Aorta (tissue), 5 donors: ENCODE results near the gene METAP2. TPM values are rescaled to one million over a fixed set of nuclear protein-coding genes. Genes with fewer than 3 reads are reported as not detected.

Experiments
- ATAC-seq: fragments of 200-7000 bp; cut with Tn5 transposase; one replicate; pipeline ENCODE4 v1.9.1; 2022; ENCODE audit warnings: moderate library complexity; ENCODE audit not compliant: low FRiP score
- DNase-seq, 2 donors: peaks; one replicate each; pipeline ENCODE4 v3.0.0-alpha.2; 2020
- H3K27ac ChIP-seq, 2 donors: one replicate each; pipeline ENCODE4 v1.5.1; 2013; ENCODE audit warnings: low read length in 2 of 2, mild to moderate bottlenecking in 2 of 2, moderate library complexity in 2 of 2, control low read depth in 1 of 2, inconsistent platforms in 1 of 2, low read depth in 1 of 2
- H3K27me3 ChIP-seq, 2 donors: one replicate each; pipeline ENCODE4 v1.6.1; 2013; ENCODE audit warnings: control low read depth in 1 of 2, low read length in 1 of 2, mild to moderate bottlenecking in 1 of 2, moderate library complexity in 1 of 2; ENCODE audit not compliant: insufficient read depth in 2 of 2, control insufficient read depth in 1 of 2
- H3K36me3 ChIP-seq, 2 donors: one replicate each; pipeline ENCODE4 v1.6.1; 2013; ENCODE audit warnings: control low read depth in 1 of 2, low read length in 1 of 2, mild to moderate bottlenecking in 1 of 2; ENCODE audit not compliant: insufficient read depth in 2 of 2, control insufficient read depth in 1 of 2
- H3K4me1 ChIP-seq, 2 donors: one replicate each; pipeline ENCODE4 v1.6.1; 2013; ENCODE audit warnings: low read length in 2 of 2, control low read depth in 1 of 2, mild to moderate bottlenecking in 1 of 2, moderate library complexity in 1 of 2; ENCODE audit not compliant: insufficient read depth in 2 of 2, control insufficient read depth in 1 of 2
- H3K4me3 ChIP-seq, 2 donors: one replicate each; pipeline ENCODE4 v1.5.1; 2013; ENCODE audit warnings: low read length in 2 of 2, control low read depth in 1 of 2, mild to moderate bottlenecking in 1 of 2
- H3K9me3 ChIP-seq: one replicate; pipeline ENCODE4 v1.6.1; 2013; ENCODE audit warnings: mild to moderate bottlenecking, low read length; ENCODE audit not compliant: control insufficient read depth
- WGBS, 2 donors: extraction: QIAGEN DNeasy Blood & Tissue Kit; methylation state at CpG; one replicate each; pipeline ENCODE4 v1.1.7; 2013; 5-methylcytosine and 5-hydroxymethylcytosine counted together
- intact Hi-C, 2 donors: fragments of 100-400 bp; cut with DNase I; formaldehyde crosslinking; loops; one replicate each; pipeline versions ENCODE4 v1.14.2 to v1.15.0; 2022
- polyA plus RNA-seq, 2 donors: library from polyadenylated mRNA; stranded (reverse); fragments of 200-250 nt; gene quantifications; one replicate each; pipeline ENCODE4 v1.2.3, GENCODE V29; 2013
- total RNA-seq, 2 donors: library from RNA; stranded (reverse); fragmentation: NEBNext Ultra II Directional; extraction: Animal tissue kit (Norgen Biotek cat#: 25700); gene quantifications; one replicate each; pipeline ENCODE4 v1.2.1, GENCODE V29; 2021
- donor health status: healthy with polysubstance abuse.
- donor health status: Bipolar disorder and iron deficiency.
- donor health status: DM: no; HTN: no; CAD: no.
- donor health status: DM: no; HTN: no; CAD: no.
- donor health status: DM: yes; HTN: yes; CAD: no.

The METAP2 gene
- total and polyA plus RNA-seq, 4 donors = 55.7 to 106 (median 70.6) TPM

DNA sequence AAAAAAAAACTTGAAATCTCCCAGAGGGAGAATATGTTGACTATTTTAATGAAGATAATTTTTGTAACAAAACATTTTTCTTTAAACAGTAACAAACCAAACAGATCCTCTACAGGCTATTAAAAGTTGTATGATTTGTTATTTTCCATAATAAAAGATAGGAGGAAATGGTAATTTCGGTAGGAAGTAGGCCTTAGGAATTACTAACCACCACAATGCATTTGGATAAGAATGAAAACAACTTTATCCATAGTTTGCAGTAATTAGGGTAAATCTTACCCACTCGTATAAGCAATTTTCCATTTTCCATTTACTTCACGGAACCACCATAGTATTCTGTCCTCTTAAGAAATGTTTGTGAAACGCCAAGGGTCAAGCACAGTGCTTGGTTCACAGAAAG lies 71.4 kb downstream of the METAP2 start:
- ATAC-seq (no peak), DNase-seq (no peak)
- WGBS, 2 donors = 93 to 96% methylated on average over 4 of the region's 4 CpGs
- H3K4me3 ChIP-seq = no peak overlapping the region
- intact Hi-C loops = no loop called here
- no peaks in the 10 kb centered on the region for H3K36me3 ChIP-seq
- H3K27ac ChIP-seq = no peak overlapping the region
- no peaks in the 10 kb centered on the region for H3K27me3 ChIP-seq
- no peaks in the 10 kb centered on the region for H3K9me3 ChIP-seq
- no peaks in the 10 kb centered on the region for H3K4me1 ChIP-seq

DNA sequence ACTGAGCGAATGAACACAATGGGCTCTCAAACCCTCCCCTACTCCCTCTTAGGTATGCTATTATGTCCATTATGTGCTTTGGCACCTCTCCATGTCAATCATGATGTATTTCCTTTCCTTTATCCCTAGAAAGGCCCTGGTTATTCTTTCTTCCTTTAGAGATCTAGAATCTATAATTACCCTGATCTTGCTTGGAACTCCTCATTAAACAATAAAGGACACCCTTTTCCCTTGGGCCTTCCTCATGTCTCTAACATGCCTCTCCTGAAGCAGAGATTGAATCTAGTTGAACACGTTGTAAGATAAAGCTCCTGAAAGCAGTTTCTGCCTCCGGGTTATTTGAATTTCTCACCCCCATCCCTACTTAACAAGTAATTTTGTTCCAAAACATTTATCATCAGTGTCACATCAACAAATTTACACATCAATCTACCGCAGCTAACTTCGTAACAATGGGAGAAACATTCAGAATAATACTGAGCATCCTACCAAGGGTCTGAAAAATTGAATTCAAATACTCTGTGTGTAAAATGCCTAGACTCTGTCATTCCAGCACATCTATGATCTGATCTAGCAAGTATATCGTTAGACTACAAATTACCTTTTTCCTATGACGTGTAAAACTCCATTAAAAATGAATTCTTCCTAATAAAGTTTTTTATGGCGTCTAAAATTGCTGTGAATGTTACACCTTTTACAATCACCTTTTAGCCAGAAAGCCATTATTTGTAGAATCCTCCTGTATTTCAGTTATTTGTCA lies 72.0 kb downstream of the METAP2 start:
- intact Hi-C loops = no loop called here
- DNase-seq (no peak), ATAC-seq (no peak)
- 92 to 95% methylated on average over 8 of the region's 8 CpGs for WGBS, 2 donors
- Histone ChIP-seq H3K4me1 (no peaks in the 10 kb centered on the region), H3K4me3 (no peak overlapping the region), H3K27me3 (no peaks in the 10 kb centered on the region), H3K36me3 (no peaks in the 10 kb centered on the region), H3K27ac (no peak overlapping the region), H3K9me3 (no peaks in the 10 kb centered on the region)

DNA sequence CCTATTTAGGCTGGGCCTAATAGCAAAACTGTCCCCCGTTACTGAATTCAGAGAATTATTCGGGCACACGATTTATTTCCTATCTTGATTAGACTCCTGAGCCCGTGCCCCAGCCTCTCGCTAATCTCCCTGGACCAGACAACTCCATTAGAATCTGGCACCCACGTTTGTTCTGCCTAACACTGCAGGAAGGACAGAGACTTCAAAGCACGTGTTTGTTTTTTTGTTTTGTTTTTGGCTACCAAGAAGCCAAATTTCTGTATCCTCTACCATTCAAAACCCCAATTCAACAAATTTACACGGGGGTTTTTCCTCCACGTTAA lies 72.5 kb downstream of the METAP2 start:
- Histone ChIP-seq H3K27ac (no peak overlapping the region), H3K4me1 (no peaks in the 10 kb centered on the region), H3K9me3 (no peaks in the 10 kb centered on the region), H3K27me3 (no peaks in the 10 kb centered on the region), H3K4me3 (no peak overlapping the region), H3K36me3 (no peaks in the 10 kb centered on the region)
- intact Hi-C loops = no loop called here
- DNase-seq (no peak), ATAC-seq (no peak)
- WGBS, 2 donors = 88% methylated on average over 9 of the region's 9 CpGs

DNA sequence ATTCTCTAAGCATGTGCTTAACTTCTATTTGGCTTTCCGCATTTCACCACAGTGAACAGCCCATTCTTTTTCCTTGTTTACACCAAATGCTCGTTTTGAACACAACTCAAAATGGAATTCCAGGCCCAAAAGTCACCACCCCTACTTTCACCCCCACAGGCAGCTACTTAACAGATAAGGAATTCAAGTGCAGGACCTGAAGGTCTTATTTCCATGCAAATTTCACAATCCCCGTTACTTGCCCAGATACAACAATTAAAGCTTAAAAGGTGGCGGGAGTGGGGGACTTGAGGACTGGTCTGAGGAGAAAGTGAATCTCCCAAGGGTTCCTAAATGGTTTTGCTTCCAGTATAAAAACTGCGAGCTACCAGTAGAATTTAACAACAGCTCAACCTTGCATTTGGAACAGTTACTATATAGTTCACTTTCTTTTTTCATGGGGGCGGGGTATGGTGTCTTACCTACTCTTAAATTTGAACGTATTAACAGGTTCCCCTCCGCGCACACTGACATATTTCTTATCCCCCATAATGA lies 73.6 kb downstream of the METAP2 start:
- H3K4me3 ChIP-seq = peak overlapping the region; percentile 54 to 68
- H3K27ac ChIP-seq = peak overlapping the region in 1 of 2 donors; percentile 38
- no peaks in the 10 kb centered on the region for H3K9me3 ChIP-seq
- DNase-seq (no peak), ATAC-seq (no peak)
- no peaks in the 10 kb centered on the region for H3K4me1 ChIP-seq
- WGBS, 2 donors = 43 to 46% methylated on average over 9 of the region's 9 CpGs
- H3K36me3 ChIP-seq = no peaks in the 10 kb centered on the region
- H3K27me3 ChIP-seq = no peaks in the 10 kb centered on the region
- intact Hi-C loops = no loop called here

DNA sequence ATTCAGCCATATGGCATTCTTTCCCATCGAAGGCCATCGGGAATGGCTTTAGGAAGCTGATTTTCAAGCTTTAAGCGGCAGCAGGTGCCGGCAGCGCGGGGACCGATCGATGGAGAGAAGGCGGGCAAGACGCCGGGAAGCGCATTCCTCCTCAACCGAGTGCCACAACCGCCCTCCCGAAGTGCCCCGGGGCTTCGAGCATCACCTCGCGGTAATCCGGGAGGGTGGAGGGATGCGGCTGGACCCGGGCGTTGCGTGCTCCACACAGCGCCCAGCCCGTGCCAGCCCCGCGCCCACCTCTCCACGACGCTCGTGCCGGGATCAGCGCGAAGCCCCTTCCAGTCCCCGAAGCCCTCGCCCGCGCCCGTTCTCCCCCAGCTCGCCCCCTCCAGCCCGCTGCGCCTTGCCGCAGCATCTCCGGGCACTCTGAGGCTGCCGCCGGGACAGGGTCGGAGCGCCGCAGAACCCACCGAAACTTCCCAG lies 74.1 kb downstream of the METAP2 start:
- no peaks in the 10 kb centered on the region for H3K36me3 ChIP-seq
- intact Hi-C loops = no loop called here
- 1% methylated on average over 50 of the region's 50 CpGs for whole genome bisulfite sequencing, 2 donors
- H3K4me1 ChIP-seq = no peaks in the 10 kb centered on the region
- H3K27me3 ChIP-seq = no peaks in the 10 kb centered on the region
- DNase-seq = peak; percentile 53 to 81
- peak overlapping the region; percentile 54 to 68 for H3K4me3 ChIP-seq
- peak overlapping the region in 1 of 2 donors; percentile 38 for H3K27ac ChIP-seq
- ATAC-seq = peak; percentile 82
- no peaks in the 10 kb centered on the region for H3K9me3 ChIP-seq

DNA sequence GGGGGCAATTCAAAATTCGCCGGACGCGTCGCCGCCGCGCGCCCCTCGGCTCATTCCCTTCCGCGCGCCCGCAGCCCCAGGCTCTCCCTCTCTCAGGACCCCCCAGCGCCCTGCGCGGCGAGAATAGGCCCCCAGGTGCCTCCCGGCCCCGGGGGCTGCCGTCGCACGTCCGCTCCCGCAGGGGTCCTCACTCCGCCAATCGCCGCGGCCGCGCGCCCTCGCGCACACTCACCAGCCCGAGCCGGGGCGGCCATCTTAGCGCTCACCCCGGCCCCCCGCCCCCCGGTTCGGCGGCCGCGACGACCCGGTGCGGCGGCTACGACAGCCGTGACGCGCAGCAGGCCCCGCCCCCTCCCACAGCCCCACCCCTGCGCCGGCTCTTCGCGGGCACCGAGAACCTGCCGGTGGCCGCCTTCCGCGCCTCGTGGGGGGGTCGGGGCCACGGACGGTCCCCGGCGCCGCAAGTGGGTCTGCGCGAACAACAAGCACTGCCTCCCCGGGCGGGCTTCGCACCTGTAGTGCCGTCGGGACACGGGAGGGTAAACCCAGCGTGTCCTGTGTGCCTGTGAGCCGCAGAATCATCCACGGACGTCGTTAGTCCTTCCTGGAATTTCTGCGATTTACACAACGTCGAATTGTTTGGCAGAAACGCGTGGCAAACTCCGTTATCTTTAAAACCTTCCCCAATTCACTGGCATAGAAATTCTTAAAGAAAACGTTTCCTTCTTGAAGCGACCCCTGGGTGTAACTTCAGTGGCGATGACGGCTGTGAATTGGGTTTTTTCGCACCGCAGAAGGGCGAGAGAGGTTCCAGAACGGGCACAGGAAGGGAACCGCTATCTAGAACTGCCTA lies 74.8 kb downstream of the METAP2 start:
- H3K4me1 ChIP-seq = no peaks in the 10 kb centered on the region
- intact Hi-C loops = no loop called here

DNA sequence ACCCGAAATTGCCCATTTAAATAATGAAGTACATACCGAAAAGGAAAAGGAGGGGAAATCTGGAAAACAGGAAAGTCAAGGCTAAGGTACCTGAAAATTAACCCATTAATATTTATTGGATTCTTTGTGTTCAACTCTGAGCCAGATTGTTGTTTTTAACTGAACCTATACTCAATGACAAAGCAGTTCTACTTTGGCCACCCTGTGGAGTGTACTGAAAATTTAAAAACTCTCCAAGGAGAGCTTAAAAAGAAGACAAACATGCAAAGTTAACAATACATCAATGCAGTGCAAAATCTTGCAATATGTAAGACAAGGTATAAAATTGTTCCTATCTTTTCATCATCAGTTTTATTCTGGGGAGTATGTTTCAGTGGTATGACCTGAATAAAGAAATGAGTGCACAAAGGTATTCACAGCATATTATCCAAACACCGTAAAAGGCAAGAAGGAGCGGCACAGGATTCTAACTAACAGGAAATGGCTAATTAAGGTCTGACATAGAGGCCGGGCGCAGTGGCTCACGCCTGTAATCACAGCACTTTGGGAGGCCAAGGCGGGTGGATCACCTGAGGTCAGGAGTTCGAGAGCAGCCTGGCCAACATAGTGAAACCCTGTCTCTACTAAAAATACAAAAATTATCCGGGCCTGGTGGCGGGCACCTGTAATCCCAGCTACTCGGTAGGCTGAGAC lies 75.6 kb downstream of the METAP2 start:
- no peak overlapping the region for H3K27ac ChIP-seq
- no peaks in the 10 kb centered on the region for H3K36me3 ChIP-seq
- no peak for DNase-seq
- H3K9me3 ChIP-seq = no peaks in the 10 kb centered on the region
- no peak for ATAC-seq
- H3K4me3 ChIP-seq = peak overlapping the region; percentile 54 to 68
- intact Hi-C loops = no loop called here
- H3K27me3 ChIP-seq = no peaks in the 10 kb centered on the region
- WGBS, 2 donors = 83 to 84% methylated on average over 12 of the region's 12 CpGs
- H3K4me1 ChIP-seq = no peaks in the 10 kb centered on the region

More for the DNA sequence above, 74.8 kb downstream of the METAP2 start:
- WGBS, 2 donors = 4 to 5% methylated on average over 80 to 98 of the region's 98 CpGs
- DNase-seq (peak; percentile 64 to 87), ATAC-seq (peak; percentile 85)
- H3K9me3 ChIP-seq = no peaks in the 10 kb centered on the region
- H3K4me3 ChIP-seq = peak overlapping the region; percentile 54 to 68
- no peaks in the 10 kb centered on the region for H3K36me3 ChIP-seq
- H3K27ac ChIP-seq = peak overlapping the region in 1 of 2 donors; percentile 45
- H3K27me3 ChIP-seq = no peaks in the 10 kb centered on the region

DNA sequence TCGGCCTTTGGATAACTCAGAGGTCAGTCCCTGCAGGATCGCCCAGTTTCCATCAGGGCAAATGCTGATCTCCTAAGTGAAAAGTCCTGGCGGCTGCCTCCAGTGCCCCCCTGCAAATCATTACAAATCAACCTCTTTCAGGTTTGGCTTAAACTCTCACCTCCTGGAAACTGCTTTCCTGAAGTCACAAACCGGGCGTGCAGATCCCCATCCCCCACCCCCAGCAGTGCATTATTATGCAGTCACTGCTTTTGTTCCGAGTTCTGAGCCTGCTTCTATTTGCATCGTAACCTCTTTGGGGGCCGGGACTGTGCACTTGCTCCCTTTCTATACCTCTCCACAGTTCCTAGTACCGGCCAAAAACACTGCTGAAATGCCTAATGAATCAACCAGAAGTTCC lies 77.4 kb downstream of the METAP2 start, which contains the start of gene USP44:
TSS of gene USP44 (minus strand) at position 172 of the 400 bp plus-strand sequence. CDS start 17,220 bp downstream, outside the sequence.
- no peak within 1 kb of the TSS for H3K4me3 ChIP-seq
- no peak for DNase-seq
- 48 to 53% methylated on average over 9 of the region's 9 CpGs for WGBS, 2 donors
- ATAC-seq = no peak
- H3K27ac ChIP-seq = no peak within 1 kb of the TSS
- H3K27me3 ChIP-seq = no peaks in the 10 kb centered on the region
- no peaks in the 10 kb centered on the region for H3K4me1 ChIP-seq
- no peaks in the 10 kb centered on the region for H3K9me3 ChIP-seq
- intact Hi-C loops = no loop called here
- H3K36me3 ChIP-seq = no peaks in the 10 kb centered on the region
